ENCODE measurements around the gene RAMP3.

RAMP3 gene

DNA sequence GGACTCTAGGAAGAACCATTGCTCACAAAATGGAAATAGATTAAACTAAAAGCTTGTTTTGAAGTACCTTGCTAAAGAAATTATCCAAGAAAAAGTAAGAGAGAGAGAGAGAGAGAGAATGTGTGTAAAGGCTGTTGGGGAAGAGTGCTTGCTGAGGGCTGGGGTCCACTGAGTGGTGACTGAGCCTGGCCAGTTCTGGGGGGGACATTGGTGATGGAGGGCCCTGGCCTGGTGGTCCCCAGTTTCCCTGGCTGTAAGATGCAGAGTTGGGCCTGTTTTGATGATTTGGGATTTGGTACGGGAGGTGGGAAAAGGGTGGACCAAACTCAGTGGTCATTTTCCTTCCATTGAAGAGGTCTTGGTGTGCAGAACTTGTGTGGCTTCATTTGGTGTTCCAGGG lies 880 bp downstream of the RAMP3 start:
- DNase-seq, result no peak

DNA sequence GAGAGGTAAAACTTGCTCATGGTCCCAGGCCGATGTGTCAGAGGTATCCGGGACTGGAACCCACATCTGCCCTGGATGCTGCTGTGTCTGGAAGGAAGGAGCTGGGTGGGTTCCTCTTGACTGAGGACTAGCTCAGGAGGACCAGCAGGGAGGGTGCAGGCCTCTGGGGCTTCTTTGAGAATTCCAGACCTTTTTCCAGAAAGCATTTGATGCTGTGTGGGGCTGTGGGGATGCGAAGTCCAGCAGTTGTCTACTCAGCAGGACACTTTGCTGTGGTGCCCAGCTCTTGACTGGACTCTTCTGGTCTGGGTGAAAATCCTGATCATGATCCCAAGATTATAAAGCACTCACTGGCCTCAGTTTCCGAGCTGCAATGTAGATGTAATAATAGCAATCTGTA lies 1.7 kb downstream of the RAMP3 start:
- DNase-seq, result no peak

DNA sequence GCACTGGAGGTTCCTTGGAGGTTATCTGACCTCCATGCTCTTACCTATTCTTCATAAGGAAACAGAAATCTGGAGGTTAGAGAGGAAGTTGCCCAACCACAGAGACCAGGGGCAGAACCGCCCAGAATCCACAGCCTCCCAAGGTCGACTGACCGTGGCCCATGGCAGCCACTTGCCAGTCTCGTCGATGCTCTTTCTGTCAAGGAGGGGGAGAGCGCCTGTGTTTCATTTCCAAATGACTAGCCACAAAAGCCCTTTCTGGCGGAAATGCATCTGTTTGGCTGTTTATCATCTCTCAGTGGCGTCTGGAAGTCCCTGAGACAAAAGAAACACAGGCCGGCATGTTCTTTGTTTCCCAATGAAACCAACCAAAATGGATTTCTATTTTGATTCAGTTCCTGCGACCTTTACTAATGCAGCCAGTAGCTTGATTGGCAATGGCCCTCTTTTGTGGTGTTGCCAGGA lies 2.9 kb downstream of the RAMP3 start:
- peak; percentile 23 for DNase-seq

- DNase-seq, result no peak
Observed at GRCh38 chr7:45161138-45161537, 3.5 kb downstream of the RAMP3 start.

DNA sequence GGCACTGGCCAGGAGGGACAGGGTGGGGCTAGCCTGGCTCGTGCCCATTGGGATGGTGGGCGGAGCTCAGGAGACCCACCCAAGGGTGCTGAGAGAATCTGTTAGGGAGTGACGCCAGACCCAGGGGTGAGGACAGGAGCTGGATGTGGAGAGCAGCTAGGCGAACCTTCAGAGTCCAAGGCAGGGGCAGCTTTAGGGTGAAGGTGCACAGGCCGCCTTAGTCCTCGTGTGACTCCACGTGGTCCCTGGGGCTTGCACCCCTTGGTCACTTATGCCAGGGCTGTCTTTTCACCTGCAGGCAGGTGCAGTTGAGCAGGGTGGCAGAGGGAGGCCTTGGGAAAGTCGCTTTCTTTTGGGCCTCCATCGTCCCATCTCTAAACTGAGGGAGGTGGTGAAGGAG lies 4.3 kb downstream of the RAMP3 start:
- no peak for DNase-seq

- no peak for DNase-seq
Observed at GRCh38 chr7:45162311-45162845, 4.8 kb downstream of the RAMP3 start.

- DNase-seq, result no peak
Observed at GRCh38 chr7:45162943-45163691, 5.5 kb downstream of the RAMP3 start.

DNA sequence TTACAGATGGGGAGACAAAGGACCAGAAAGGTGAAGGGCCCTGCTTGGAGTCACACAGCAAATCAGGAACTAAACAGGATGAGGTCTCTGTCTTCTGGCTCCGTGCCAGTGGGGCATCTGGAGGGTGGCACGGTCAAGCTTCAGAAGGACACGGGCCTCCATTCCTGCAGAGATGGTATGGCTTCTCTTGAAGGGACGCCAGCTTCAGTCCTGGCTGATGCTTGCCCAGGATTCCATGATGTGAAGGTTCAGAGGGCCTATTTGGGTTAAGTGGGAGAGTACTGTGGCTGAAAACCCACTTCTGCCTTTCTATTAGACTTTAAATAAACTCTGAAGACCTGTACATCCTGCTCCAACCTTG lies 6.1 kb downstream of the RAMP3 start:
- DNase-seq, result no peak

- DNase-seq, result peak; percentile 56
Observed at GRCh38 chr7:45164271-45164670, 6.7 kb downstream of the RAMP3 start.

DNA sequence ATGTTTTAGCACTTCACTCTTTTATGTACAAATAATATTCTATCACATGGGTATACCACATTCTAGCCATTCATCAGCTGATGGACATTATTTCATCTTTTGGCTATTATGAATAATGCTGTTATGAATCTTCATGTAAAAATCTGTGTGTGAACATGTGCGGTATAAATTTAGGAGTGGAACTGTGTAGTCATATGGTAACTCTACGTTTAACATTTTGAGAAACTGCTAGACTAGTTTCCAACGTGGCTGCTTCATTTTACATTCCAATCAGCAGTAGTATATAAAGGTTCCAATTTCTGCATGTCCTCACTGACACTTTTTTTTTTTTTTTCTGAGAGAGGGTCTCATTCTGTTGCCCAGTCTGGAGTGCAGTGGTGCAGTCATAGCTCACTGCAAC lies 8.3 kb downstream of the RAMP3 start:
- DNase-seq, result no peak

DNA sequence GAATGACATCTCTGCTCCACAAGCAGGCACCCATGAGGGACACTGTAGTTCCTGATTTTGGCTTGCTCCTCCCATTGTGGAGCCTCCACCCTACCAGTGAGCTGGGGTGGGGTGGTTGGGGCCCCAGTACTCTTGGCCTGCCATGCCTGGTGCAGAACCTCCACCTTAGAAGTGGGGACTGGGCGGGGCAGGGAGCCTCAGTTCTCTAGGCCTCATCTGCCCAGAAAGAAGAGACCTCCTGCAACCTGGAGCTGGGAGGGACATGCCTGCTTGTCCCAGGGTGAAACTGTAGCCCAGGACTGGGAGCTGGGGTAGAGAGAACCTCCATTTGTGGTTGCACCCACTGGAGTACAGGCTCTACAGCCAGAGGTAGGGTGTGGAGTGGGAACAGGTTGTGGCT lies 14.4 kb downstream of the RAMP3 start:
- DNase-seq, result no peak

DNA sequence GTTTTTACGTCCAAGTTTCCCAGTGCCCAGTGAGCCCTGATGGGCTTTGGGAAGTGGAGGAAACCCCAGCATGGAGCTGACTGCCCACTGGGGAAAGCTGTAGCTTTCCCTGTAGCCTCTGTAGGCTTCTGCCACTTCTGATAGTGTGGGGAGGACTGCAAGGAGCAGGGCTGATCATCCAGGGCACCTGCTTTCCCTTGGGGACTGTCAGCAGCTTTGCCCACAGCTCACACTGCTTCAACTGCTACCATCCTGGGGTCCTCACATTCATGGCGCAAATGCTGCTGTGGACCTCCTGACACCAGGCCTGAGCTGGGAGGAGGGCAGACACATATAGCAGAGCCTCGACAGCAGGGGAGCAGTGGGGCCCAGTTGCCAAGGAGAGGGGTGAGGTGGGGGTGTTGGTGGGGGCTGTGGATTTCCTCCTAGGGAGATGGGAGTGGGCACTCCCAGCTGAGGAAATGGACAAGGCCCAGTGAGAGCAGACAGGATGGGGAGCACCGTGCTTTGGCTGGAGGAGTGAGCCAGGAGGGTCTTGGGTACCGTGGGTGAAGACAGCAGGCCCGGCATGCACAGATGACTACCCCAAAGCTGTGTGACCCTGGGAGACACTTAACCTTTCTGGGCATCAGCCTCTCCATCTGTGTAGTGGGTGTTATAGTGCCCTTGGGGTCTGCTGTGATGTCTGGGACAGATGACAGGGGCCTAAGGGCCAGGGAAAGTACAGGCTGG lies 16.2 kb downstream of the RAMP3 start:
- DNase-seq, result no peak

DNA sequence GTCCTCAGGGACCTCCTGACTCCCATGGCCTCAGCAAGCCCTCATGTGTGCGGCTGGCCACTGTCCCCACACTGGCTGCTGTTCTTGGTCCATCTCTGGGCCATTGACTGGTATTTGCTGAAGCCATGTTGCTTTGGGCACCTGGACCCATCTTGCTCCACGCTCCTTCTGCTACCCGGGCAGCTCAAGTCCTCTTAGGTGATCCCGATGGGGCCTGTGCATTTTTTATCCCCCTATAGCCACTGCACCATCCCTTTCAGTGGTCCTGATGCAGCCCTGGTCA lies 16.7 kb downstream of the RAMP3 start:
- no peak for DNase-seq

GRCh38 chr7:45174966-45175765 lies 17.6 kb downstream of the RAMP3 start:
- DNase-seq, result no peak

- DNase-seq, result no peak
Observed at GRCh38 chr7:45176091-45176490, 18.5 kb downstream of the RAMP3 start.

- DNase-seq, result no peak
Observed at GRCh38 chr7:45176886-45177731, 19.5 kb downstream of the RAMP3 start.

DNA sequence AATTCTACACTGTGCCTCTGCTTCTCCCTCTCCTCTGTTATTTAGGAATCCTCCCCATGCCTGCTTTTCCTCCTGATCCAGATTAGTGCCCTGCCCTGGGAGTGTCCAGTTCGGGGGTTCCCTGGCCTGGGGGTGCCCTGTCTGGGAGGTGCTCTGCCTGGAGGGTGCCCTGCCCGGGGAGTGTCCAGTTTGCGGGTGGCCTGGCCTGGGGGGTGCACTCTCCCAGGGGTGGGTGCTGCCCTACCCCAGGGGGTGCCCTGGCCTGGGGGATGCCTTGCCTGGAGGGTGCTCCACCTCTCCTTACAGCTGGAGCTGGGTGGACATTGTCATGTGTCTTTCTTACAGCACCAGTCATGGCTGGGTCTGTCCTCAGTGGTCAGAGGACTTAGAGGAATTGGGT lies 20.2 kb downstream of the RAMP3 start:
- DNase-seq, result no peak

GRCh38 chr7:45178241-45179225 lies 20.9 kb downstream of the RAMP3 start:
- DNase-seq, result no peak

- DNase-seq, result no peak
Observed at GRCh38 chr7:45179666-45180065, 22.1 kb downstream of the RAMP3 start.

GRCh38 chr7:45180084-45180986 lies 22.7 kb downstream of the RAMP3 start:
- DNase-seq, result no peak
